Smooth muscle cell (in vitro differentiated cells): ENCODE measurements around the gene FAM222A. TPM values are rescaled to one million over a fixed set of nuclear protein-coding genes. Genes with fewer than 3 reads are reported as not detected.

Experiments used
- DNase-seq: peaks from one replicate; lab custom pipeline; 2025; ENCODE audit not compliant: unreplicated experiment; lab: John Stamatoyannopoulos, UW
- H2AFZ ChIP-seq: fragments of 200-600 bp; sonication (generic); 2 replicates; pipeline ENCODE4 v1.6.0; 2016; ENCODE audit warnings: antibody characterized with exemption, low read depth, mild to moderate bottlenecking
- H3F3A ChIP-seq: fragments of 200-600 bp; sonication (generic); 2 replicates; pipeline ENCODE4 v1.6.0; 2017; ENCODE audit warnings: antibody characterized with exemption, low read depth
- H3K27ac ChIP-seq: fragments of 200-600 bp; sonication (generic); 2 replicates; pipeline ENCODE4 v1.5.1; 2016; ENCODE audit warnings: low read depth, mild to moderate bottlenecking
- H3K27me3 ChIP-seq: fragments of 200-600 bp; sonication (generic); 2 replicates; pipeline ENCODE4 v1.6.1; 2016; ENCODE audit warnings: low read depth, mild to moderate bottlenecking
- H3K36me3 ChIP-seq: fragments of 200-600 bp; sonication (generic); 2 replicates; pipeline ENCODE4 v1.5.1; 2016; ENCODE audit warnings: low read depth
- H3K4me1 ChIP-seq: fragments of 200-600 bp; sonication (generic); 2 replicates; pipeline ENCODE4 v1.5.1; 2016; ENCODE audit warnings: low read depth
- H3K4me2 ChIP-seq: fragments of 200-600 bp; sonication (generic); 2 replicates; pipeline ENCODE4 v1.6.0; 2016; ENCODE audit warnings: mild to moderate bottlenecking
- H3K4me3 ChIP-seq: fragments of 200-600 bp; sonication (generic); 2 replicates; pipeline ENCODE4 v1.5.1; 2016; ENCODE audit warnings: mild to moderate bottlenecking
- H3K79me2 ChIP-seq: fragments of 200-600 bp; sonication (generic); 2 replicates; pipeline ENCODE4 v1.6.0; 2016; ENCODE audit warnings: low read depth, mild to moderate bottlenecking
- H3K9ac ChIP-seq: fragments of 200-600 bp; sonication (generic); 2 replicates; pipeline ENCODE4 v1.6.0; 2016; ENCODE audit warnings: low read depth
- H3K9me3 ChIP-seq: fragments of 200-600 bp; sonication (generic); replicated peaks from 2 replicates; pipeline ENCODE4 v1.5.1; 2016; ENCODE audit warnings: low read depth
- H4K20me1 ChIP-seq: fragments of 200-600 bp; sonication (generic); 2 replicates; pipeline ENCODE4 v1.6.0; 2016; ENCODE audit warnings: low read depth
- CTCF ChIP-seq: fragments of 200-600 bp; sonication (generic); IDR thresholded peaks from 2 replicates; pipeline ENCODE4 v1.5.1; 2017; ENCODE audit warnings: borderline replicate concordance, mild to moderate bottlenecking, antibody characterized with exemption; ENCODE audit not compliant: insufficient read depth, poor library complexity, severe bottlenecking
- WGBS: methylation state at CpG from one replicate; pipeline ENCODE4 v1.1.7; 2016; ENCODE audit warnings: low lambda C conversion rate; 5-methylcytosine and 5-hydroxymethylcytosine counted together
- polyA plus RNA-seq: library from polyadenylated mRNA; unstranded; fragments of >200 nt; fragmentation: Nextera tagmentation; extraction: Ambion mirVana; gene quantifications from 2 replicates; pipeline ENCODE4 v1.2.1, GENCODE V29; 2016
- total RNA-seq: library from RNA; depleted of rRNA; stranded (reverse); fragments of >200 nt; gene quantifications from 2 replicates; pipeline ENCODE4 v1.2.3, GENCODE V29; 2014

The FAM222A gene
- total and polyA plus RNA-seq, 2 experiments from 2014 or later, result 0.85 to 1.7 TPM

DNA sequence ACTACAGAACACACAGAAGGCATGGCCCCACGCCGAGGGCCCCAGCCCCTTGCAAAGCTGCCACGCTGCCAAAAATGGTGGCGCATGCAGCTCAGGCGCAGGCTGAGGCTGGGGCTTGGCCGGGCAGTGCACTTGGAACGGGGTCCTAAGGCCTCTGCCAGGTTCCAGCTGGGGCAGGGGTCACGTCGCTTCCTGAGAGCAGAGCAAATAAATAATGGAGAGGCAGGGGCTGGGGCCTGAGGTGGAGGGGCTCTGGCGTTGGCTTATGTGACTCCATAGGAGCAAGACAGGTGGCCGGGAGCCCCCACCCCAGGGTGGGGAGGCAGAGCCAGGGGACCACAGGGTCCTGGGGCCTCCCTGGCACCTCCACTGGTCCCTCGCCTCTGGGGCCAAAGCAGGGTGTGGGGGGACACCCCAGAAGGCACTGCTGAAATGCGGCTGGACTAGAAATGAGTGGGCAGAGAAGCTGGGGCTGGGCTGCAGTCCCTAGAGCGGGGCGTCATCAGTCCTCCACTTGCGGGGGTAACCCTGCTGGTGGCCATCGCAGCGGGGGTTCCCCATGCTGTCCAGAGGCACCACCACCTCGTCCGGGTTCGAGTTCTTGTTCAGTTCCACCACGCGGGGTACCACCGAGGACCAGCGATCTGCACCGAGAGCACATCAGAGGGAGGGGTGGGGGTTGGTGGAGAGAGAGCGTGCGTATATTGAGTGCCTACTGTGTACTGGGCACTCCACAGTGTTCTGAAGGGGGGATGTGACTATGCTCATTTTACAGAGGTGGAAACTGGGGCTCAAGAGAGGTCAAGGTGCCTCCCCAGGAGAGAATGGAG is 69.7 kb downstream of the FAM222A start:
- Histone ChIP-seq H3K4me1 (no peaks in the 10 kb centered on the region), H3K4me3 (no peak overlapping the region), H3K9me3 (no peaks in the 10 kb centered on the region), H3K4me2 (no peak overlapping the region), H3F3A (no peaks in the 10 kb centered on the region), H3K36me3 (no peaks in the 10 kb centered on the region), H3K27me3 (no peaks in the 10 kb centered on the region), H3K79me2 (no peaks in the 10 kb centered on the region), H3K27ac (no peak overlapping the region), H3K9ac (no peak overlapping the region), H4K20me1 (no peaks in the 10 kb centered on the region), H2AFZ (no peak overlapping the region)
- DNase-seq, result no peak
- no peak for TF ChIP-seq CTCF
- WGBS, result 95% methylated on average over 28 of the region's 28 CpGs

- Histone ChIP-seq H2AFZ (no peak overlapping the region), H3K9me3 (no peaks in the 10 kb centered on the region), H3K9ac (no peak overlapping the region), H3F3A (no peaks in the 10 kb centered on the region), H3K79me2 (no peaks in the 10 kb centered on the region), H4K20me1 (no peaks in the 10 kb centered on the region), H3K27ac (no peak overlapping the region), H3K4me1 (no peaks in the 10 kb centered on the region), H3K36me3 (no peaks in the 10 kb centered on the region), H3K4me2 (no peak overlapping the region), H3K27me3 (no peaks in the 10 kb centered on the region), H3K4me3 (no peak overlapping the region)
- no peak for DNase-seq
- TF ChIP-seq CTCF, result no peak
- WGBS, result 81% methylated on average over 8 of the region's 8 CpGs
Measured at GRCh38 chr12:109783965-109784244, 70.3 kb downstream of the FAM222A start.

DNA sequence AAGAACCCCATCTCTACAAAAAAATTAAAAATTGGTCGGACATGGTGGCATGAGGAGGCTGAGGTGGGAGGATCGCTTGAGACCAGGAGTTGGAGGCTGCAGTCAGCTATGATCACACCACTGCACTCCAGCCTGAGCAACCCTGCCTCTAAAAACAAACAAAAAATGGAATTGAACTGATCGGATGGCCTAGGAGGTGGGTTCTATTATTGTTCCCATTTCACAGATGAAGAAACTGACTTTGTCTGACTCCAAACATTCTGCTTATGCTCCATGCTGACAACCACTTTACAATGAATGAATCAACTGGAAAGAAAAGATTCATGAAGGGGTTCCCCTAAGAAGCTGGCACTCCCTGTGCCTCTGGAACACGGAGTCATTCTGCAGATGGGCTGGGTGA is 72.2 kb downstream of the FAM222A start:
- Histone ChIP-seq H2AFZ (no peak overlapping the region), H3K4me1 (no peaks in the 10 kb centered on the region), H3K79me2 (no peaks in the 10 kb centered on the region), H3F3A (no peaks in the 10 kb centered on the region), H3K36me3 (no peaks in the 10 kb centered on the region), H3K27ac (no peak overlapping the region), H3K9ac (no peak overlapping the region), H3K4me3 (no peak overlapping the region), H3K9me3 (no peaks in the 10 kb centered on the region), H3K4me2 (no peak overlapping the region), H4K20me1 (no peaks in the 10 kb centered on the region), H3K27me3 (no peaks in the 10 kb centered on the region)
- DNase-seq, result no peak
- WGBS, result 98% methylated on average over 4 of the region's 4 CpGs
- no peak for TF ChIP-seq CTCF

DNA sequence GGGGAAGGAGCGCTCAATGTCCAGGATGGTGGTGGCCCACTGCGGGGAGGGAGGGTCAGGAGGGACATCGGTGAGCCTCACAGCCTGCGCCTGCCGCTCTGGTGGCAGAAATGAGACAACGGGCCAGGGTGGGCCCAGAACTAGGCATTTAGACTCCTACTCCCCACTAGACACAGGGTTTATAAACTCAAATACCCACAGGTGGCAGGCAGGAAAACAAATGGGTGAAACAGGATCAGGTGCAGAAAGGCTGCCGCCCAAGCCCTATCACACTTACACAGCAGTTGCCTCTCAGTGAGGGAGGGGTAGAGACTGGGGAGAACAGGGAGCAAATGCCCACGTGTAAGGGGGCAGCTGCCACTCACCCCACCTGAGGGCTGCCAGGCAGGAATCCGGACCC is 73.2 kb downstream of the FAM222A start:
- H4K20me1 ChIP-seq, result no peaks in the 10 kb centered on the region

More for the DNA sequence above, 73.2 kb downstream of the FAM222A start:
- no peaks in the 10 kb centered on the region for H3K9me3 ChIP-seq
- H3K4me3 ChIP-seq, result no peak overlapping the region
- DNase-seq, result no peak
- no peaks in the 10 kb centered on the region for H3F3A ChIP-seq
- H3K27ac ChIP-seq, result no peak overlapping the region
- H3K36me3 ChIP-seq, result no peaks in the 10 kb centered on the region
- 90% methylated on average over 9 of the region's 9 CpGs for WGBS
- H3K4me2 ChIP-seq, result no peak overlapping the region
- no peaks in the 10 kb centered on the region for H3K27me3 ChIP-seq
- no peaks in the 10 kb centered on the region for H3K79me2 ChIP-seq
- no peak overlapping the region for H3K9ac ChIP-seq
- H2AFZ ChIP-seq, result no peak overlapping the region
- TF ChIP-seq CTCF, result no peak
- no peaks in the 10 kb centered on the region for H3K4me1 ChIP-seq
